ENCODE data around the gene CPNE8.

The CPNE8 gene

GRCh38 chr12:38838056-38838850 lies 67.1 kb downstream of the CPNE8 start:
- DNase-seq (ENCODE audit: insufficient read length, low spot score), result no peak
- no peak for FAIRE-seq

- DNase-seq (ENCODE audit: insufficient read length, low spot score) (no peak), FAIRE-seq (no peak)
Measured at GRCh38 chr12:38831715-38832114, 73.7 kb downstream of the CPNE8 start.

- DNase-seq (ENCODE audit: insufficient read length, low spot score) (no peak), FAIRE-seq (no peak)
Measured at GRCh38 chr12:38825006-38825405, 80.4 kb downstream of the CPNE8 start.

GRCh38 chr12:38823738-38824137 lies 81.7 kb downstream of the CPNE8 start:
- FAIRE-seq (no peak), DNase-seq (ENCODE audit: insufficient read length, low spot score) (no peak)

- FAIRE-seq (no peak), DNase-seq (ENCODE audit: insufficient read length, low spot score) (no peak)
Measured at GRCh38 chr12:38823314-38823713, 82.1 kb downstream of the CPNE8 start.

GRCh38 chr12:38817942-38818341 lies 87.4 kb downstream of the CPNE8 start:
- FAIRE-seq (no peak), DNase-seq (ENCODE audit: insufficient read length, low spot score) (no peak)

GRCh38 chr12:38813923-38814322 lies 91.5 kb downstream of the CPNE8 start:
- peak; percentile 23 for FAIRE-seq
- DNase-seq (ENCODE audit: insufficient read length, low spot score), result no peak

- no peak for FAIRE-seq
- no peak for DNase-seq (ENCODE audit: insufficient read length, low spot score)
Measured at GRCh38 chr12:38811814-38812356, 93.5 kb downstream of the CPNE8 start.

GRCh38 chr12:38809832-38810231 lies 95.6 kb downstream of the CPNE8 start:
- DNase-seq (ENCODE audit: insufficient read length, low spot score) (no peak), FAIRE-seq (peak; percentile 33)

- FAIRE-seq, result no peak
Measured at GRCh38 chr12:38788106-38788505, 117.3 kb downstream of the CPNE8 start.

GRCh38 chr12:38785381-38785780 lies 120.0 kb downstream of the CPNE8 start:
- FAIRE-seq (no peak), DNase-seq (ENCODE audit: insufficient read length, low spot score) (no peak)

More at GRCh38 chr12:38788106-38788505, 117.3 kb downstream of the CPNE8 start:
- no peak for DNase-seq (ENCODE audit: insufficient read length, low spot score)

- DNase-seq (ENCODE audit: insufficient read length, low spot score) (no peak), FAIRE-seq (peak; percentile 64)
Measured at GRCh38 chr12:38783304-38783703, 122.1 kb downstream of the CPNE8 start.

- no peak for DNase-seq (ENCODE audit: insufficient read length, low spot score)
- peak; percentile 65 for FAIRE-seq
Measured at GRCh38 chr12:38782359-38782758, 123.0 kb downstream of the CPNE8 start.

- DNase-seq (ENCODE audit: insufficient read length, low spot score) (no peak), FAIRE-seq (peak; percentile 40)
Measured at GRCh38 chr12:38776647-38777046, 128.7 kb downstream of the CPNE8 start.

GRCh38 chr12:38775457-38775856 lies 129.9 kb downstream of the CPNE8 start:
- DNase-seq (ENCODE audit: insufficient read length, low spot score) (no peak), FAIRE-seq (peak; percentile 93)

GRCh38 chr12:38772437-38772836 lies 133.0 kb downstream of the CPNE8 start:
- DNase-seq (ENCODE audit: insufficient read length, low spot score), result no peak
- peak; percentile 33 for FAIRE-seq

GRCh38 chr12:38771871-38772270 lies 133.5 kb downstream of the CPNE8 start:
- DNase-seq (ENCODE audit: insufficient read length, low spot score) (no peak), FAIRE-seq (peak; percentile 82)

GRCh38 chr12:38761636-38762342 lies 143.6 kb downstream of the CPNE8 start:
- no peak for FAIRE-seq
- DNase-seq (ENCODE audit: insufficient read length, low spot score), result no peak

- FAIRE-seq (no peak), DNase-seq (ENCODE audit: insufficient read length, low spot score) (no peak)
Measured at GRCh38 chr12:38761111-38761510, 144.3 kb downstream of the CPNE8 start.

GRCh38 chr12:38759621-38760020 lies 145.8 kb downstream of the CPNE8 start:
- FAIRE-seq, result no peak
- DNase-seq (ENCODE audit: insufficient read length, low spot score), result no peak

GRCh38 chr12:38746744-38747143 lies 158.6 kb downstream of the CPNE8 start:
- FAIRE-seq, result no peak

GRCh38 chr12:38745601-38746000 lies 159.8 kb downstream of the CPNE8 start:
- FAIRE-seq (no peak), DNase-seq (ENCODE audit: insufficient read length, low spot score) (no peak)

More at GRCh38 chr12:38746744-38747143, 158.6 kb downstream of the CPNE8 start:
- no peak for DNase-seq (ENCODE audit: insufficient read length, low spot score)
